Effector CD4-positive, alpha-beta T cell (primary cell): ENCODE data around the gene TAAR1.
"Not testable (repeated sequence)": the region's sequence is repeated elsewhere in the genome, so short reads cannot be mapped to it uniquely, and the experiment has no call there.

ENCODE experiments used
- DNase-seq: peaks from one replicate; pipeline ENCODE4 v3.0.0-alpha.2; 2020

The TAAR1 gene

DNA sequence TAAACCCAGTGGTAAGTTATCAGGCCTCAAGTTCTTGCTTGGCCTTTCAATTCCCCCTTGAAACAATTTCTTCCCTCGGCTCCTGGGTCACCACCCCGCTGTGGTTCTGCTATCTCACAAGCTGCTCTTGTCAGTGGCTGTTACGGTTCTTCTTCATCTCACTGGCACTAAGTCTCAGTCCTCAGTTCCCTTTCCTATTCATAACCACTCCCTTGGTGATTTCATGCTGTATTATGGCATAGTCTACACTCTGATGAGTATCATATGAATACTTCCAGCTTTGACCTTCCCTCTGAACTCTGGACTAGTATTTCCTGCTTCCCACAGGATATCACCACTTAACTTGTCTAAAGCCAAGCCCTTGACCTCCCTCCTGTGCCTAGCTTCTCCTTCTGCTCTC, 7.9 kb downstream of the TAAR1 start:
- DNase-seq: no peak

- DNase-seq: no peak
Measured at GRCh38 chr6:132650429-132650828, 8.6 kb downstream of the TAAR1 start.

- no peak for DNase-seq
Measured at GRCh38 chr6:132648828-132649227, 10.2 kb downstream of the TAAR1 start.

DNA sequence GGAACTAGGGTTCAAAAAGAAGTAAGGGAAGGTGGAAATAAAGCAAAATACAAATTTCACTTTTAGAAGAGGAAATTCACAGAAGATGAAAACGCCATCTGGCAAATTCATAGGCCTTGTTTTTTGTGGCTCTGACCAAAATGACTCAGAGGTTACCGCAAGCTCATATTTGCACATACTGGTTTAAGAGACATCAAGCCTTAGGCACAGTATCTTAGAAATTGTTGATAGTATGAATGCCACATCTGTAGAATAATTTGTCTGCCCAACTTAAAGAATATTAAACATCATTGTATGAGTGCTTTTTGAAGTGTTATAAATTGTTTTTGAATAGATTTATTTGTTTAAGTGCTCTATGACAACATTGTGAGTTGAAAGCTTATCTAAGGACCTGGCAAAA, 10.6 kb downstream of the TAAR1 start:
- no peak for DNase-seq

- DNase-seq: no peak
Measured at GRCh38 chr6:132643547-132643946, 15.4 kb downstream of the TAAR1 start.

- DNase-seq: not testable (repeated sequence)
Measured at GRCh38 chr6:132637135-132637534, 21.8 kb downstream of the TAAR1 start.

GRCh38 chr6:132635906-132636305, 23.1 kb downstream of the TAAR1 start:
- DNase-seq: not testable (repeated sequence)

GRCh38 chr6:132635288-132635687, 23.7 kb downstream of the TAAR1 start:
- DNase-seq: not testable (repeated sequence)

DNA sequence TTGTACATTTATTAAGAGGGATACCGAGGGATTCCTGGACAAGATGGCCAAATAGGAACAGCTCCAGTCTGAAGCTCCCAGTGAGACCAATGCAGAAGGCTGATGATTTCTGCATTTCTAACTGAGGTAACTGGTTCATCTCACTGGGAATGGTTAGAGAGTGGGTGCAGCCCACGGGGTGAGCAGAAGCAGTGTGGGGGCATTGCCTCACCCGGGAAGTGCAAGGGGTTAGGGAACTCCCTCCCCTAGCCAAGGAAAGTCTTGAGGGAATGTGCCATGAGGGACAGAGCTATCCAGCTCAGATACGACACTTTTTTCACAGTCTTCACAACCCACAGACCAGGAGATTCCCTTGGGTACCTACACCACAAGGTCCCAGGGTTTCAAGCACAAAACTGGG, 24.2 kb downstream of the TAAR1 start:
- DNase-seq: no peak

DNA sequence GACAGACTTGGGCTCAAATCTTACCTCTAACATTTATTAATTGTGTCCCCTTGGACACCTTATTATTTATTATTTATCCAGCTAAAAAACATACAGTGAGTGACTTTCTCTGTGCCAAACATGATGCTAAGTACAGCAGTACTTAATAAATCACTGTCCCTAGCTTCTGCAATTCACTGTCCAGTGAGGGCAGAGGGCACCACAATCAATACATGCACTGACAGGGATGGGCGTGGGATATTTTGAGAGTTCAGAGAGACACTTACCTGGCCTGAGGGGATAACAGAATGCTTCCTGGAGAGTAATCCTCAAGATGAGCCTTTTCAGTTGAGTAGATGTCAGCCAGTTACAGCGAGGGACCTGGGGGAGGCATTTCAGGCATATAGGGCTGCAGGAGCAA, 25.6 kb downstream of the TAAR1 start:
- no peak for DNase-seq

DNA sequence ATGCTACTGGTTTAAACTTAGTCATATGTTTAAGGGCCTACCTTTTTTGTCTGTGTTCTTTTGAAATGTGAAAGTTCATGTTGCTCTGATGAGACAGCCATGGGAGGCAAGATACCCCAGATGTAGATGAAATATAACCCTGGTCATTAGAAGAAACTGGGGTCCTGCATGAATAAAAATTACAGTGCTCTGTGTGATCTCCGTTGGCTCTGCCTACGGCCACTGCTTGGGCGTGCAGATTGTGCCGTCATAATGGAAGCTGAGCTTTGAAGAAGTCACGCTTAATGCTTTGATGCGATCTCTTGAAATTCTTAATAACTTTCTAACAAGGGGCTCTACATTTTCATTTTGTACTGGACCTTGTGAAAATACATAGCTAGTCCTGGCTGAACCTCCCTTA, 34.8 kb downstream of the TAAR1 start, which contains the start of gene TAAR2:
TAAR2 (minus strand) TSS at position 101 of the 400 bp plus-strand sequence; CDS start at position 101, 0 bp downstream.
- no peak for DNase-seq

DNA sequence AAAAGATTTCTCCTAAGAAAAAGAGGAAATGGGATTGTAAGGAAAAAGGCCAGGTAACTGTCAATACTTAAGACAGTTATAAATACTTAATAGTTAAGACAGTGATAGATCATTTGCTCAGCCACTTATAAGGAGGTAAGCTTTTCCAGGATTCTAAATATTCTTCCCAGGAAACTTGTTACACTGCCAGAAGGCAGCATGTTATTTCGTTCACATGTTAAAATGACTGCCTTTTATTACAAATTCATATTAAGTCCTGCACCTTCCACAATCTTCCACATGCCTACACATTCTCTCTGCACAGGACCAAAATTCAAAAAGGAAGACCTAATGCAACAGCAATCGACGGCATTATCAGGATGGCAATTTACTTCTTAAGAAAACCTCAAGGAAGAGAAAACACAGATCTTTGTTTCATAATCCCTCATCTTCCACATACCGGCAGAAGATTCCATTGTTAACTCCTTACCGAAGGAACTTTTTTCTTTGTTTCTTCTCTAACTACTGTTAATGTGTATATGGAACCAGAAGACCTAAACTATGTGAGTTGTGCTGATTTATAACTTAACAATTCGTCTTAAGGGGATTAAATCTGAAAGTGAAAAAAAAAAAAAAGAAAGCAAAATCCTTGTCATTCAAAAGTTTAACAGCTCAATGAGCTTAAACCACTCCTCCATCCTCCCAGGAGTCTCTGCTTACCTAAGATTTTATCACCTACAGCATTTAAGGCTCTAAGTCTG, 35.7 kb downstream of the TAAR1 start:
- DNase-seq: no peak

GRCh38 chr6:132616677-132617076, 42.3 kb downstream of the TAAR1 start:
- no peak for DNase-seq

GRCh38 chr6:132614554-132614953, 44.4 kb downstream of the TAAR1 start:
- no peak for DNase-seq

DNA sequence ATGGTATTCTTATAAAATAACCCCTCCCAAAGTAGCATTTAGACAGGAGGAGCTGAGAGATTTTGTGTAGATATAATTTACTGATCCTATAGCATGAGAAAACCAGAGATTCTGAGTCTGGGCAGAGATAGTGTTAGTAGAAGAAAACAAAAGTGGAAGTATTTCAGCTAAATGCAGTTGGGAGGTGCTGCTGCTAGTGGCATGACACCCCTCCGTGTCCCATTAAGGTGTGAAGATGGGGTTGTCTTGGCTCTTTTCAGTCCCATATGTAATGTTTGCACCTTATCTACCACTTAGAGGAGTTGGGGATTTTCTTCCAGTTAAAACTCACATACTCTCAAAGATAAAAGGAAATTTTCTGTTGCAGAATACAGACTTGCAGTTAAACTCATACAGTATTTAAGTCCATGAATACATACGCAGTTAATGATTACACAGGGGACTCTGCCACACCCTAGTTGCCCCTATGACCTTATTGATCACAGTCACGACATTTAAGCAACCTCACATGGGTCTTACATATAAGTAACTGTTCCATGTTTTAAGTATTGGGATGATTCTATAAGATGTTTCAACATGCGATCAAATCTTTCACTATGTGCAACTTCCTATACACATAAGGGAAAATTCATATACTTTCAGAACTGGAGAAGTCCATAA, 46.4 kb downstream of the TAAR1 start:
- DNase-seq: no peak

DNA sequence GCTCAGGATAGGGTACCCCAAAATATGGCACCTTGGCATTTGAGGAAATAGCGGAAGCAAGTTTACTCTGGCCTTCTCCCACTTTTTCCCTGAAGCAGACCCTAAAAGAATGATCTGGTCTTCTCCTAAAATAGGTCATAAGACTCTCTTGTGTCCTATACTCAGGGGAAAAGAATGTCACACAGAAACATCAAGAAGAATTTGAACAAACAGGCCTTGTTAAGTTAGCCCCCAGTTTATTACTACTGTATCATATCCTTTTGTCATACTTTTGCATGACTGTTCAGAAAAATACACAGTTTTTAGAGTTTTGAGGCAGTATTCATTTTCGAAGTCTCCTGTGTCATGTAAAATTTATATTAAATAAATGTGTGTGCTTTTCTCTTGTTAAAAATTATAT, 47.4 kb downstream of the TAAR1 start:
- DNase-seq: no peak

- no peak for DNase-seq
Measured at GRCh38 chr6:132607544-132608233, 51.3 kb downstream of the TAAR1 start.

DNA sequence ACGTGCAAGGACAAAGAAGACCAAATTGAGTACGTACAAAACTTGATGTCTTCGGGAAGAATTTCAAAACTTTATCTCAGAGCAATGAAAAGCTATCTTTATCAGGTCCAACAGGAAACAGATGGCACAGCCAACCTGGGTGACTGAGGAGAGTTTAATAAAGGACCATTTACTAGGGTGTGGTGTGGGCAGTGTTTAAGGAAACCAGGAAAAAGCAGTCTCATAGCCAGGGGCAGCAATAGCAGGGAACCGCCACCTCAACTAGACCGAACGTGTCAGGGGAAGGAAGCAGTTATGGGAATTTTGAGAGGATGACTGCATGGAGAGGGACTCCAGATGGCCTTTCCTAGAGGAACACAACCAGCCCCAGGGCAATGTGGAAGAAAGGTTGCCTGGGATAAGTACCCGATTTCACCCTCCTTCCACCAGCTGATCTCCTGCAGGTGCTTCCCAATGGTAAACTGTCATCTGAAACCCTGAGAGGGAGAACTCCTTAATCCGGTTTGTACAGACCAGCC, 54.3 kb downstream of the TAAR1 start:
- no peak for DNase-seq

- not testable (repeated sequence) for DNase-seq
Measured at GRCh38 chr6:132600900-132601299, 58.1 kb downstream of the TAAR1 start.

GRCh38 chr6:132598473-132598872, 60.5 kb downstream of the TAAR1 start:
- no peak for DNase-seq

DNA sequence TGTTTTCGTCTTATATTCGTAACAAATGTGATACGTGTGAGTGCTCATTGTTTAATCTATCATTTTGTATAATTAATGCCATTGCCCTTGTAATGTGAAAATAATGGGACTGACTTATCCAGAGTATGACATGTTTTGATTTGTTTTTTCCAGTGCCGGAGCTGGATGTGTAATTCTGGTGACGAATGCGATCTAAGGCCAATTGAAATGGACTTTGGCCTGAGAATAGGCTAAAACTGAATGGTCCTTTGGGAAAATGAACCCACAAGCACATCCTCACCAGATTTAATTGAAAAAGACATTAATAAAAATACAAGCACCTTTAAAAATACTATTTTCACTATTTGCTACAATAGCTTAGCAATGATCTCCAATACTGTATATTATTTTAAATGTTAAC, 62.8 kb downstream of the TAAR1 start:
- DNase-seq: no peak
